GM19193 (cell line): ENCODE data around the gene GTF2IRD2.
"Not testable (repeated sequence)": the region's sequence is repeated elsewhere in the genome, so short reads cannot be mapped to it uniquely, and the experiment has no call there.

Experiments used
- POLR2A ChIP-seq: IDR thresholded peaks from 4 replicates; pipeline ENCODE4 v1.6.1; 2011; ENCODE audit not compliant: insufficient read depth, insufficient read length; ENCODE audit errors: extremely low read depth

Gene GTF2IRD2

DNA sequence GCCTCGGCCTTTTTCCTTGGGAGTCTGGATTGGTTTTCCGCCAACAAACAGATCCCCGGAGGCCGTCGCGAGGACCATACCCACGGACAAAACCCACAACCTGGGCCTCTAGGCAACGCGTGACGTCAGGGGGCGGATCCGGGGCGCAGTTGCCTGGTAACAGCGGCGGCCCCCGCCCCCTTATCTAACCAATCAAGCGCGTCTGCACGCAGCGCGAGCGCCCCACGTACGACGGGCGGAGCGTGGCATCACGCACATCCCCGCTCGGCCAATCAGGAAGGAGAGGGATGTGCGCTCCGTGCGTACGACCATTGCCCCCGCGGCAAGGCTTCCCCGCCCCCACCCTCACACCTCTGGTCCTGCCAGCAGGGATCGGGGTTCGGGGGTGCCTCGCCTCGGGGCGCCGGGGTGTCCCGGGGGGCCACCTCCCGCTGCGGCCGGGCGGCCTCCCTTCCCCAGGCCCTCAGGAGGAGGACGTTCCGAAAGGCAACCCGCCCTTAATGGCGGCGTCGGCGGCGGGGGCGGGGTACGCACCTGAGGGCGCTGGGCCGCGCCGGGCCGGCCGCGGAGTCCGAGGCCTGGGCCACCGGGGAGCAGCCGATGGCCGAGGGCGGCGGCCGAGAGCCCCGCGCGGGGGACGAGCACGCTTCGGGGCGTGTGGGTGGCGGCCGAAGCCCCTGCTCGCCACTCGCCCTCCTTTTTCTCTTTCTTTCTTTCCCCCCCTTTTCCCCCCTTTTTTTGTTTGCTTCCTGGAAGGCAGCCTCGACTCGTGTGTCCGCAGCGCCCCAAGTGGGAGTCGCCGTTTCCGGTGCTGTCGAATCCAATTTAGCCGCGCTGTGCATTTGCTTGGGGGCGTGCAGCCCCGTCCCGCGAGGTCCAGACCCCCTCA is at the start of gene GTF2IRD2:
GTF2IRD2 (minus strand) TSS at position 773 of the 889 bp plus-strand sequence. CDS start 15,227 bp downstream, outside the sequence.
- TF ChIP-seq POLR2A = not testable (repeated sequence)

DNA sequence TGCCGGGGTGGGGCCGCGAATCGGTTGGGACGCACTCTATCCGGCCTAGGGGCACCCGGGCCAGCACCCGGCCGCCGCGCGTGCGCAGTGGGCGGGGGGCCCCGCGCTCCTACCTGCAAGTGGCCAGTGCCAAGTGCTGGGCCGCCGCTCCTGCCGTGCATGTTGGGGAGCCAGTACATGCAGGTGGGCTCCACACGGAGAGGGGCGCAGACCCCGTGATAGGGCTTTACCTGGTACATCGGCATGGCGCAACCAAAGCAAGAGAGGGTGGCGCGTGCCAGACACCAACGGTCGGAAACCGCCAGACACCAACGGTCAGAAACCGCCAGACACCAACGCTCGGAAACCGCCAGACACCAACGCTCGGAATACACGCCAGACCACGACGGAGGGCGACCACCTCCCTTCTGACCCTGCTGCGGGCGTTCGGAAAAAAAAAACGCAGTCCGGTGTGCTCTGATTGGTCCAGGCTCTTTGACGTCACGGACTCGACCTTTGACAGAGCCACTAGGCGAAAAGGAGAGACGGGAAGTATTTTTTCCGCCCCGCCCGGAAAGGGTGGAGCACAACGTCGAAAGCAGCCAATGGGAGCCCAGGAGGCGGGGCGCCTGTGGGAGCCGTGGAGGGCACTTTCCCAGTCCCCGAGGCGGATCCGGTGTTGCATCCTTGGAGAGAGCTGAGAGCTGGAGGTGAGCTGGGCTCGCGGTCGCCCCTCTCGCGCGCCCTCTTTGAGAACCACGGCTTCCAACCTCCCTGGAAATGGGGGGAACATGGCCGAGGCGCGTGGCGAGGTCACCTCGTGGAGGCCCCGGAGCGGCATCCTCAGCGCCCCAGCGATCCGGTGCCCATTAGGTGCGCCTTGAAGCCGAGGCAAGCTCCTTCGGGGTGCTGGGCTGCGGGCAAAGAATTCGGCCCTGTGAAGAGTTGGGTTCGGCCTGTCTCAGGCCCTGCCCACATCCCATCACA is 39.0 kb upstream of the GTF2IRD2 start:
- peak; percentile 51 for TF ChIP-seq POLR2A

DNA sequence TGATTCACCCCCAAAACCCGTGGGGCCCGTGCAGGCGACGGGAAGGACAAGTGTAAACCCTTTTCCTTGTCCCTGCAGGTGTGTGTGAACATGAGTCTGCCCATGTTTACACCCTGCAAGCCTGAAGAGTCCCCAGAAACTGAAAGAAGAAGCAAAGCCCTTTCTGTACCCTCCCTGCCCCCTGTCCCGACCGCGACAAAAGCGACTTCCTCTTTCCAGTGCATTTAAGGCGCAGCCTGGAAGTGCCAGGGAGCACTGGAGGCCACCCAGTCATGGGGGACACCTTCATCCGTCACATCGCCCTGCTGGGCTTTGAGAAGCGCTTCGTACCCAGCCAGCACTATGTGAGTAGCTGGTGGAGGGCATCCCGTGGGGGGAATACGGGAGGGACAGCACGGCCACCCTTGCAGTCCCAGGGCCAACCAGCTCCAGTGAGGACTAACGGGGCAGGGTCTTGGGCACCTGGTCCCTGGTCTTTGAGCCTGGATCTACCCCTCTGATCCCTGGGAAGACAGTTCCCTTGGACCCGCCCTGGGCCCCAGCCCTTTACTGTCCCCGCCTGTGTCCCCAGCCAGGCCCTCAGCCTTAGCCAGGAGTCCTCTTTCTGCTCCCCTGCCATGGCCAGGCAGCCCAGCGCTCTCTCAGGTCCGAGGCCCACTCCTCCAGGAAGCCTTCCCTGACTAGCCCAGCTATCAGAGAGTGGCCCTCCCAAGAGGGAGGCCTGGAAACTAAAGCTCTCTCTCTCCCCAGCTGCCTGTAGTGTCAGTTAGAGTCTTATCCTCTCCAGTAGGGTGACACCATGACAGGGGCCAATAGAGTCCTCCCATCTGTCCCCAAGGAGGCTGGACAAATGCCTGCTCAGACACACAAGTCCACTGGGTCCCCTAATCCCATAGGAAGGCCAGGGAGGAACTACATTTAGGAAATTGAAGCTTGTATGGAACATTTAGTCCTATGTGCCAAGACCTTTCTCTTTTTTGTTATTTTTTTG is 77.3 kb downstream of the GTF2IRD2 start, which contains the start of gene NCF1:
NCF1 (plus strand) TSS at position 252 of the 991 bp plus-strand sequence; CDS start at position 273, 21 bp downstream.
- not testable (repeated sequence) for TF ChIP-seq POLR2A
